ENCODE results near the gene RETREG3. TPM values are rescaled to one million over a fixed set of nuclear protein-coding genes. Genes with fewer than 3 reads are reported as not detected.
"Not testable (repeated sequence)": the region's sequence is repeated elsewhere in the genome, so short reads cannot be mapped to it uniquely, and the experiment has no call there.

Gene RETREG3
- polyA plus RNA-seq, 4 donors: 8.4 to 42.3 (median 17.0) TPM

DNA sequence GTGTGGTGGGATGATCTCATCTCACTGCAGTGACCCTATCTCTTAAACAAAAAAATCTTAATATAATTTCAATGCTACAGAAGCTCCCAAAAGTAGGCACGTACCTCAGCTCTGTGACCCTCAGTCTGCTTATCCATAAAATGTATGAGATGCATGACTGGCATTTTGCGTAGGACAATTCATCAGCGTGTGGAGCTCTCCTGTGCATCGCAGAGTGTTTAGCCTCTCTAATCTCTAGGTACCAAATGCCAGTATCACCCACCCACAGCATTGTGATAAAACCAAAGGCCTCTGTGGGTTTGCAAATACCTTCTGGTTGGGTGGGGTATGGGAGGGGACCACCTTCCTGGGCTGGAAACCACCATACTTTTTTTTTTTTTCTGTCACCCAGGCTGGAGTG lies 30.9 kb upstream of the RETREG3 start:
- WGBS, 3 donors: 87 to 89% (median 88%) methylated on average over 4 of the region's 4 CpGs
- DNase-seq (no peak), FAIRE-seq (no peak)
- no peak overlapping the region for H3K27ac ChIP-seq (ENCODE audit: low read depth in 1 of 3, low read length in 2 of 3)
- H3K36me3 ChIP-seq (ENCODE audit: control insufficient read depth in 3 of 3, insufficient read depth in 2 of 3, low read depth in 1 of 3, low read length in 3 of 3): no peaks in the 10 kb centered on the region
- H3K27me3 ChIP-seq (ENCODE audit: control insufficient read depth in 3 of 3, insufficient read depth in 3 of 3, low read length in 3 of 3): peaks cover 0 to 5% (median 0%) of the 10 kb centered on the region in 3 donors
- H3K9me3 ChIP-seq (ENCODE audit: control insufficient read depth in 2 of 2, insufficient read depth in 1 of 2, low read depth in 1 of 2, low read length in 1 of 2): no peaks in the 10 kb centered on the region
- no peak overlapping the region for H3K4me3 ChIP-seq (ENCODE audit: low read depth in 1 of 3, low read length in 3 of 3)
- H3K4me1 ChIP-seq (ENCODE audit: control insufficient read depth in 3 of 3, insufficient read depth in 2 of 3, low read depth in 1 of 3, low read length in 2 of 3): no peaks in the 10 kb centered on the region

DNA sequence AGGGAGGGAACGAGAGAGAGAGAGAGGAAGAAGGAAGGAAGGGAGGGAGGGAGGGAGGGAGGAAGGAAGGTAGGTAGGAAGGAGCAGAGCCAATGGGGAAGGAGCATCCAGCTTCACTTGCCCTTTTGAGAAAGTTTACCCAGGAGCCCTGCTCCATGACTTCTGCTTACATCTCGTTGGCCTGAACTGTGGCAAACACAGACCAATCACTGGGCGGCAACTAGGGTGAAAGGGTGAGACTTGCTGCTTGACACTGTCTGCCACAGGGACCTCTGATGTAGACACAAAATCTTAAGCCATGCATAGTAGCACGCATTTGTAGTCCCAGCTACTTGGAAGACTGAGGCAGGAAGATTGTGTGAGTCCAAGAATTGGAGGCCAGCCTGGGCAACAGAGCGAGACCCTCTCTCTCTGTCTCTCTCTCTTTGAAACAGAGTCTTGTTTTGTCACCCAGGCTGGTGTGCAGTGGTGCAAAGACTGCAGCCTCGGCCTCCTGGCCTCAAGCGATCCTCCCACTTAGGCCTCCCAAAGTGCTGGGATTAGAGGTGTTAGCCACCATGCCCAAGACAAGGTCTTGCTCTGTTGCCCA lies 30.4 kb upstream of the RETREG3 start:
- no peaks in the 10 kb centered on the region for H3K36me3 ChIP-seq (ENCODE audit: control insufficient read depth in 3 of 3, insufficient read depth in 2 of 3, low read depth in 1 of 3, low read length in 3 of 3)
- H3K9me3 ChIP-seq (ENCODE audit: control insufficient read depth in 2 of 2, insufficient read depth in 1 of 2, low read depth in 1 of 2, low read length in 1 of 2): no peaks in the 10 kb centered on the region
- no peak overlapping the region for H3K27ac ChIP-seq (ENCODE audit: low read depth in 1 of 3, low read length in 2 of 3)
- no peaks in the 10 kb centered on the region for H3K4me1 ChIP-seq (ENCODE audit: control insufficient read depth in 3 of 3, insufficient read depth in 2 of 3, low read depth in 1 of 3, low read length in 2 of 3)
- DNase-seq (no peak), FAIRE-seq (no peak)
- peaks cover 0 to 4% (median 0%) of the 10 kb centered on the region in 3 donors for H3K27me3 ChIP-seq (ENCODE audit: control insufficient read depth in 3 of 3, insufficient read depth in 3 of 3, low read length in 3 of 3)
- WGBS, 3 donors: 68 to 83% (median 77%) methylated on average over 6 of the region's 7 CpGs
- no peak overlapping the region for H3K4me3 ChIP-seq (ENCODE audit: low read depth in 1 of 3, low read length in 3 of 3)

DNA sequence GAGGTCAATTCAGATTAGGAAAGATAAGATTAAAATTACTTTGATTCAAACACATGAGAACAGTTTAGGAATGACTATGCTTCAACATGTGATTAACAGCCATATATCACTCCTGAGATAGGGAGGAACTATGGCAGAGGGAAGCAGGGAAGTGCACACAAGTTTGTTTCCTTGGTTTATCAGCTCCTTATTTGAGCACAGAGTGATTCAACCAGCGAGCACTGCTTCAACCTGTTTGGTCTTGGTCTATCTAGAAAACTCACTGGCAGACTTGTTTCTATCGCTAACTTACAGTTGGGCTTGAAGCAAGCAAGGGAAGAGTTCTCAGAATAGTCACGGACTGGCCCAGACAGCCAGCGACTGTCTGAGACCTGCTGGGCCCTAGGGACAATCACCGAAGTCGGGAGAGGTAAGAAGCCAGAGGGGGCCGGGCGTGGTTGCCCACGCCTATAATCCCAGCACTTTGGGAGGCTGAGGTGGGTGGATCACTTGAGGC lies 23.8 kb upstream of the RETREG3 start:
- no peaks in the 10 kb centered on the region for H3K4me1 ChIP-seq (ENCODE audit: control insufficient read depth in 3 of 3, insufficient read depth in 2 of 3, low read depth in 1 of 3, low read length in 2 of 3)
- FAIRE-seq (no peak), DNase-seq (peak; percentile 63 to 86)
- H3K36me3 ChIP-seq (ENCODE audit: control insufficient read depth in 3 of 3, insufficient read depth in 2 of 3, low read depth in 1 of 3, low read length in 3 of 3): no peaks in the 10 kb centered on the region
- WGBS, 3 donors: 21 to 67% (median 50%) methylated on average over 9 of the region's 9 CpGs
- H3K27ac ChIP-seq (ENCODE audit: low read depth in 1 of 3, low read length in 2 of 3): peak overlapping the region in 2 of 3 donors; percentile 24 to 66
- no peak overlapping the region for H3K4me3 ChIP-seq (ENCODE audit: low read depth in 1 of 3, low read length in 3 of 3)
- no peaks in the 10 kb centered on the region for H3K27me3 ChIP-seq (ENCODE audit: control insufficient read depth in 3 of 3, insufficient read depth in 3 of 3, low read length in 3 of 3)
- H3K9me3 ChIP-seq (ENCODE audit: control insufficient read depth in 2 of 2, insufficient read depth in 1 of 2, low read depth in 1 of 2, low read length in 1 of 2): no peaks in the 10 kb centered on the region

DNA sequence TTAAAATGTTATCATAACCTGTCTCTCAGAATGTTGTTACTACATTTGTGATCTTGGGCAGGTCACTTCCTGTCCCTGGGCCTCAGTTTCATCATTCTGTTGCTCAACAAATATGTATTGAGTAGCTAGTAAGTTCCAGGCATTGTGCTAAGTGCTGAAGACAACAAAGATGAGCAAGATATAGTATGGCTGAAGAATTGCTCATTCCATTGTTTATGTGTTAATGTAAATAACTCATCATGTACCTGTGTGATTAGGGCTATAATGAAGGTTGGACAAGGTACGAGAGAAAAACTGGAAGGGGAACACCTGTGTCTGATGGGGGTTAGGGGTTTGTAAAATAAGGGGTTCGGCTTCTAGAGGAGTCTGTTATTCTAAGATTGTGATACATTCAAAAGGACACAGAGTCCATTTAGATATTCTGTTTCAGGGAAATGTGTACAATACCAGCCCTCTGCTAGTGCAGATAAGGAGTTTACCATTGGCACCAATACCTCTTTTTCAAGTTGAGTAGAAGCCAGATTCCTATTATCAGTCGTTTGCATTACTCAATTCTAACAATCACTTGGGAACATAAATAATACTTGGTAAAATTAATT lies 20.3 kb upstream of the RETREG3 start:
- DNase-seq (no peak), FAIRE-seq (no peak)
- Histone ChIP-seq H3K9me3 (ENCODE audit: control insufficient read depth in 2 of 2, insufficient read depth in 1 of 2, low read depth in 1 of 2, low read length in 1 of 2) (no peaks in the 10 kb centered on the region), H3K4me1 (ENCODE audit: control insufficient read depth in 3 of 3, insufficient read depth in 2 of 3, low read depth in 1 of 3, low read length in 2 of 3) (no peaks in the 10 kb centered on the region), H3K27ac (ENCODE audit: low read depth in 1 of 3, low read length in 2 of 3) (no peak overlapping the region), H3K27me3 (ENCODE audit: control insufficient read depth in 3 of 3, insufficient read depth in 3 of 3, low read length in 3 of 3) (no peaks in the 10 kb centered on the region), H3K36me3 (ENCODE audit: control insufficient read depth in 3 of 3, insufficient read depth in 2 of 3, low read depth in 1 of 3, low read length in 3 of 3) (no peaks in the 10 kb centered on the region), H3K4me3 (ENCODE audit: low read depth in 1 of 3, low read length in 3 of 3) (no peak overlapping the region)
- WGBS, 3 donors: 43 to 60% (median 44%) methylated on average over 3 of the region's 3 CpGs

DNA sequence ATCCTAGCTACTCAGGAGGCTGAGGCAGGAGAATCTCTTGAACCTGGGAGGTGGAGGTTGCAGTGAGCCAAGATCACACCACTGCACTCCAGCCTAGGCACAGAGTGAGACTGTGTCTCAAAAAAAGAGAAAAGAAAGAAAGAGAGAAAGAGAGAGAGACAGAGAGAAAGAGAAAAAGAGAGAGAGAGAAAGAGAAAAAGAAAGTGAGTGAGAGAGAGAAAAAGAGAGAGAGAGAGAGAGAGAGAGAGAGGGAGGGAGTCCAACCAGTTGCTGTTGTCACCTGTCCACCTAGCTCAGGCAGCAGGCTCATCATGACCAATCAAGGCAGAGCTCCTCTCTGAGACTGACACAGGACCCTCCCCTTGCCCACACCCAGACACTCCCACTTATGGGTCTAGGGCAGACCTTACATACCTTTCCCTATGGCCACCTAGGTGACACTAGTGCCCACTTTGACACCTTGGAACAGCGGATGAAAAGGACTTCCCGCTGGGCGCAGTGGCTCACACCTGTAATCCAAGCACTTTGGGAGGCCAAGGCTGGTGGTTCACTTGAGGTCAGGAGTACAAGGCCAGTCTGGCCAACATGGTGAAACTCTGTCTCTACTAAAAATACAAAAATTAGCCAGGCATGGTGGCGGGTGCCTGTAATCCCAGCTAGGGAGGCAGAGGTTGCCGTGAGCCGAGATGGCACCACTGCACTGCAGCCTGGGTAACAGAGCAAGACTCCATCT lies 18.0 kb upstream of the RETREG3 start:
- H3K36me3 ChIP-seq (ENCODE audit: control insufficient read depth in 3 of 3, insufficient read depth in 2 of 3, low read depth in 1 of 3, low read length in 3 of 3); H3K4me3 ChIP-seq (ENCODE audit: low read depth in 1 of 3, low read length in 3 of 3); FAIRE-seq; H3K4me1 ChIP-seq (ENCODE audit: control insufficient read depth in 3 of 3, insufficient read depth in 2 of 3, low read depth in 1 of 3, low read length in 2 of 3); H3K9me3 ChIP-seq (ENCODE audit: control insufficient read depth in 2 of 2, insufficient read depth in 1 of 2, low read depth in 1 of 2, low read length in 1 of 2); DNase-seq; H3K27ac ChIP-seq (ENCODE audit: low read depth in 1 of 3, low read length in 2 of 3); H3K27me3 ChIP-seq (ENCODE audit: control insufficient read depth in 3 of 3, insufficient read depth in 3 of 3, low read length in 3 of 3): not testable (repeated sequence)
- WGBS, 3 donors: 92 to 98% (median 94%) methylated on average over 6 of the region's 6 CpGs

DNA sequence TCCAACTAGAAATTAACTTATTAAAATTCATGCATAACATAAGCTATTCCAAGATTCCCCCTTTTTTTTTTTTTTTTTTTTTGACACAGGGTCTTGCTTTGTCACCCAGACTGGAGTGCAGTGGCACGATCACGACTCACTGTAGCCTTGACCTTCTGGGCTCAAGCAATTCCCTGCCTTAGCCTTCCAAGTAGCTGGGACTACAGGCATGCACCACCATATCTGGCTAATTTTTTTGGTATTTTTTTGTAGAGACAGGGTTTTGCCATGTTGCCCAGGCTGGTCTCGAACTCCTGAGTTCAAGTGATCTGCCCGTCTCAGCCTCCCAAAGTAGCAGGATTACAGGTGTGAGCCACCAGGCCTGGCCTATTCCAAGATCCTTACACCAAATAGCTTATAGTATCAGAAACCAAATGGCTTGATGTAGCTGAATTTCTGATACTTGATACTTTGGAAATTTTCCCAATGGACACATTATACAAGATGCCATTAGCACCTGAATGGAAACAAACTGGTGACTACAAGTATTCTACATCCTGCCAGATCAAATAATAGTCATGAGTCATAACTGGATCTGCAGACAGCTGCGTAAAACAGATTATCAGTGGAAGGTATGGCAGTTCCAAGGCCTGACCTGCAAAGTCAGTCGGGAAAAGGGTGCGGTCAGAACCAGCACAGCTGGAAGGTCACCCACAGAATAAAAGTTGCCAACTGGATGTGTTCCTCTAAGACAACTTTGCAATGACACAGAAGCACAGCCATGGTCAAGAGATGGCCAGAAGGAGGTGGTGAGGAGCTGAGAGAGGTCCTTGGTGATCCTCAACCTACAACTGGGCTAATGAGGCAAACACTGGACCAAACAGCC lies 14.8 kb upstream of the RETREG3 start:
- peak; percentile 50 to 95 for DNase-seq
- 42 to 69% (median 62%) methylated on average over 7 of the region's 7 CpGs for WGBS, 3 donors
- Histone ChIP-seq H3K27ac (ENCODE audit: low read depth in 1 of 3, low read length in 2 of 3) (peak overlapping the region in 2 of 3 donors; percentile 61 to 69), H3K9me3 (ENCODE audit: control insufficient read depth in 2 of 2, insufficient read depth in 1 of 2, low read depth in 1 of 2, low read length in 1 of 2) (no peaks in the 10 kb centered on the region), H3K36me3 (ENCODE audit: control insufficient read depth in 3 of 3, insufficient read depth in 2 of 3, low read depth in 1 of 3, low read length in 3 of 3) (no peaks in the 10 kb centered on the region), H3K27me3 (ENCODE audit: control insufficient read depth in 3 of 3, insufficient read depth in 3 of 3, low read length in 3 of 3) (no peaks in the 10 kb centered on the region), H3K4me3 (ENCODE audit: low read depth in 1 of 3, low read length in 3 of 3) (no peak overlapping the region), H3K4me1 (ENCODE audit: control insufficient read depth in 3 of 3, insufficient read depth in 2 of 3, low read depth in 1 of 3, low read length in 2 of 3) (peaks cover 0 to under 1% (median 0%) of the 10 kb centered on the region in 3 donors)
- no peak for FAIRE-seq

DNA sequence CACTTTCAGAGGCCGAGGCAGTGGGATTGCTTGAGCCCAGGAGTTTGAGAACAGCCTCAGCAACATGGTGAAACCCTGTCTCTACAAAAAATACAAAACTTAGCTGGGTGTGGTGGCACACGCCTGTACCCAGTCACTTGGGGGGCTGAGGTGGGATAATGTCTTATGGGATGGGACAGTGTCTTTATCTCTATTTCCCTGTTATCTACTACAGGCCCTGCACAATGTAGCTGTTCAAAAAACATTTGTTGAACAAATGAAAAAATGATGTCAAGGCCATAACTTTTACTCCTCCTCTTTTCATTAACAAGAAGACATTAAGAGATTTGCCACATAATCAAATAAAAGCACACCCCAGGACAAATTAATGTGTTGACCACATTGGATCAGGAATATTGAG lies 14.1 kb upstream of the RETREG3 start:
- Histone ChIP-seq H3K27ac (ENCODE audit: low read depth in 1 of 3, low read length in 2 of 3) (no peak overlapping the region), H3K4me3 (ENCODE audit: low read depth in 1 of 3, low read length in 3 of 3) (no peak overlapping the region), H3K27me3 (ENCODE audit: control insufficient read depth in 3 of 3, insufficient read depth in 3 of 3, low read length in 3 of 3) (no peaks in the 10 kb centered on the region), H3K36me3 (ENCODE audit: control insufficient read depth in 3 of 3, insufficient read depth in 2 of 3, low read depth in 1 of 3, low read length in 3 of 3) (no peaks in the 10 kb centered on the region), H3K9me3 (ENCODE audit: control insufficient read depth in 2 of 2, insufficient read depth in 1 of 2, low read depth in 1 of 2, low read length in 1 of 2) (no peaks in the 10 kb centered on the region), H3K4me1 (ENCODE audit: control insufficient read depth in 3 of 3, insufficient read depth in 2 of 3, low read depth in 1 of 3, low read length in 2 of 3) (peaks cover 0 to 5% (median 0%) of the 10 kb centered on the region in 3 donors)
- no peak for FAIRE-seq
- 87 to 96% (median 95%) methylated on average over 2 of the region's 2 CpGs for WGBS, 3 donors
- no peak for DNase-seq

DNA sequence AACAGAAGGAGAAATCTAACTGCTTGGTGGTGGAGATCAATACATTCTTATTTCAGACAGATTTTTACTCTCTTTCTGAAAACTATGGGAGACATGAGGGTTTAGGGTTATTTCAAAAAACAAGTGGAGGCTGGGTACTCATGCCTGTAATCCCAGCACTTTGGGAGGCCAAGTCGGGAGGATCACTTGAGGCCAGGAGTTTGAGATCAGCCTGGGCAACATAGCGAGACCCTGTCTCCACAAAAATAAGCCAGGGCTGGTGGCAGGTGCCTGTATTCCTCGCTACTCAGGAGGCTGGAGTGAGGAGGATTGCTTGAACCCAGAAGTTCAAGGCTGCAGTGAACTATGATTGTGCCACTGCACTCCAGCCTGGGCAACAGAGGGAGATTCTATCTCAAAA lies 12.8 kb upstream of the RETREG3 start:
- H3K36me3 ChIP-seq (ENCODE audit: control insufficient read depth in 3 of 3, insufficient read depth in 2 of 3, low read depth in 1 of 3, low read length in 3 of 3); FAIRE-seq; H3K4me3 ChIP-seq (ENCODE audit: low read depth in 1 of 3, low read length in 3 of 3); H3K27ac ChIP-seq (ENCODE audit: low read depth in 1 of 3, low read length in 2 of 3); H3K9me3 ChIP-seq (ENCODE audit: control insufficient read depth in 2 of 2, insufficient read depth in 1 of 2, low read depth in 1 of 2, low read length in 1 of 2); H3K27me3 ChIP-seq (ENCODE audit: control insufficient read depth in 3 of 3, insufficient read depth in 3 of 3, low read length in 3 of 3); DNase-seq; H3K4me1 ChIP-seq (ENCODE audit: control insufficient read depth in 3 of 3, insufficient read depth in 2 of 3, low read depth in 1 of 3, low read length in 2 of 3): not testable (repeated sequence)
- WGBS, 3 donors: 87 to 91% (median 90%) methylated on average over 3 of the region's 3 CpGs
